ENCODE measurements around the gene BANP. TPM values are rescaled to one million over a fixed set of nuclear protein-coding genes. Genes with fewer than 3 reads are reported as not detected.
"Not testable (repeated sequence)": the region's sequence is repeated elsewhere in the genome, so short reads cannot be mapped to it uniquely, and the experiment has no call there.

Gene BANP
- total and polyA plus RNA-seq, 12 donors, result 6.1 to 20.4 (median 13.5) TPM

DNA sequence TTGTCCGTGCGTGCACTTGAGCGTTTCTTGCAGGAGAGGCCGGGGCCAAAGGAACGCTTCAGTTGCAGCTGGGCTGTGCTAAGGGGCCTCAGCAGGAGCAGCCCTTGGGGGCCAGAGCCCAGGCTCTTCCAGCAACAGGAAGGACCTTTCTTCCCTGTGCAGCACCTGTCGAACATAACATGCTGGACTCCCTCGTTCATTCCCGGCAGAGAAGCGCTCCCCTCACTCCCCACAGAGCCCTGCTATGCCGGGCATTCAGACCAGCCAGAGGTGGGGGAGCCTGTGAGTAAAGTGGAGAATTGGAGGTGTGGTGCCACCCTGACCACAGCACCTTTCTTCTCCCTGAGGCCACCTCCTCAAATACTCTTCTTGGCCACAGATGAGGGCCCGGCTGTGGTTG lies 94.1 kb downstream of the BANP start:
- H3K9me3 ChIP-seq; H3K27ac ChIP-seq; ATAC-seq; H3K4me1 ChIP-seq; H3K27me3 ChIP-seq; DNase-seq; intact Hi-C loops (cut with DNase I); H3K4me3 ChIP-seq: not testable (repeated sequence)
- H3K36me3 ChIP-seq, result peaks cover 0 to 43% (median 0%) of the 10 kb centered on the region in 9 donors
- 89 to 96% methylated on average over 11 of the region's 11 CpGs for WGBS, 2 donors

DNA sequence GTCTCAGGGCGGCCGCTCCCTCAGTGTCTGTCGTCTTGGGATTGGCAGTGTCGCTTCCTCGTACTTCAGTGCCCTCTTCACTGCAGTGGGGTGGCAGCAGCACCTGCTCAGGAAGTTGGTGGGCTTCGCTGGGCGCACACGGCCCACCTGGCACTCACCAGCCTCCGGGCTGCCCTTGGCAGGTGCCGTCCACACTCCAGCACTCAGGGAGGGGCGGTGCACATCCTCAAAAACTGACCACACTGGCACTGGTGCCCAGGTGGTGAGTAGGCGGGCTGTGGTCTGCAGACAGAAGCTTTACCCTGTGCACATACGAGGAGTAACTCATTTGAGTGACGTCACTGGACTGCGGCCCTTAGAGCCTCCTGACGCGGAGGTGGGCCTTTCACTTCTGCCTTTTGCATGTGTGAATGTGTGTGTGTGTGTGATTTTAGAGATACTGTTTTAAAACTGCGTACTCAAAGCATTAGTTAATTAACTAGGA lies 94.6 kb downstream of the BANP start:
- TF ChIP-seq, protein P1, sequence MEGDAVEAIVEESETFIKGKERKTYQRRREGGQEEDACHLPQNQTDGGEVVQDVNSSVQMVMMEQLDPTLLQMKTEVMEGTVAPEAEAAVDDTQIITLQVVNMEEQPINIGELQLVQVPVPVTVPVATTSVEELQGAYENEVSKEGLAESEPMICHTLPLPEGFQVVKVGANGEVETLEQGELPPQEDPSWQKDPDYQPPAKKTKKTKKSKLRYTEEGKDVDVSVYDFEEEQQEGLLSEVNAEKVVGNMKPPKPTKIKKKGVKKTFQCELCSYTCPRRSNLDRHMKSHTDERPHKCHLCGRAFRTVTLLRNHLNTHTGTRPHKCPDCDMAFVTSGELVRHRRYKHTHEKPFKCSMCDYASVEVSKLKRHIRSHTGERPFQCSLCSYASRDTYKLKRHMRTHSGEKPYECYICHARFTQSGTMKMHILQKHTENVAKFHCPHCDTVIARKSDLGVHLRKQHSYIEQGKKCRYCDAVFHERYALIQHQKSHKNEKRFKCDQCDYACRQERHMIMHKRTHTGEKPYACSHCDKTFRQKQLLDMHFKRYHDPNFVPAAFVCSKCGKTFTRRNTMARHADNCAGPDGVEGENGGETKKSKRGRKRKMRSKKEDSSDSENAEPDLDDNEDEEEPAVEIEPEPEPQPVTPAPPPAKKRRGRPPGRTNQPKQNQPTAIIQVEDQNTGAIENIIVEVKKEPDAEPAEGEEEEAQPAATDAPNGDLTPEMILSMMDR (IDR thresholded peaks at IDR 0.05), result no peak
- 94 to 96% methylated on average over 18 of the region's 18 CpGs for WGBS, 2 donors
- no peak for DNase-seq
- intact Hi-C loops (cut with DNase I), result no loop called here
- peak in 1 of 8 donors; percentile 37 for ATAC-seq
- Histone ChIP-seq H3K4me1 (peaks cover 0 to 4% (median 0%) of the 10 kb centered on the region in 9 donors), H3K27me3 (no peaks in the 10 kb centered on the region), H3K27ac (no peak overlapping the region), H3K9me3 (no peaks in the 10 kb centered on the region), H3K36me3 (peaks cover 0 to 48% (median 0%) of the 10 kb centered on the region in 9 donors), H3K4me3 (no peak overlapping the region)

DNA sequence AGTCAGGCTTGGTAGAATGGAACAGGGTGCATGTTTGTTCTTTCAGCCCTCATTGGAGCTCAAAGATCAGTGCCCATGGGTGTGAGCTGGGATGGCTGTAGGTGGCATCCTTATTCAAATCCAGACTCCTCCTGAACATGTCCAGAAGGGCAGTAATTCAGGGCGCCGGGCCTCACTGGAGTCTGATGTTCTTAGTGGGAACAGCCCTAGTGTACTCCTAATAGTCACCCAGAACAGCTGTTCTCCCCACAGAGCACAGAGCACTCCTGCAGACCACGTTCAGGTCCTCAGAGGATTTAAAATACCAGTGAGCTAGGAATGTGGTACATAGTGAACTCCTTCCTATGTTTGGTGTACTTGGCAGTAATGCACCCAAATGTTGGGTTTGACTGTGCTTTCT lies 96.2 kb downstream of the BANP start:
- DNase-seq (no peak), ATAC-seq (no peak)
- Histone ChIP-seq H3K27me3 (no peaks in the 10 kb centered on the region), H3K36me3 (peaks cover 0 to 64% (median 5%) of the 10 kb centered on the region in 9 donors), H3K4me3 (no peak overlapping the region), H3K4me1 (peaks cover 0 to 4% (median 0%) of the 10 kb centered on the region in 9 donors), H3K9me3 (no peaks in the 10 kb centered on the region), H3K27ac (no peak overlapping the region)
- intact Hi-C loops (cut with DNase I), result no loop called here
- TF ChIP-seq, protein P1 (IDR thresholded peaks at IDR 0.05), result no peak
- WGBS, 2 donors, result 84 to 92% methylated on average over 3 of the region's 3 CpGs

DNA sequence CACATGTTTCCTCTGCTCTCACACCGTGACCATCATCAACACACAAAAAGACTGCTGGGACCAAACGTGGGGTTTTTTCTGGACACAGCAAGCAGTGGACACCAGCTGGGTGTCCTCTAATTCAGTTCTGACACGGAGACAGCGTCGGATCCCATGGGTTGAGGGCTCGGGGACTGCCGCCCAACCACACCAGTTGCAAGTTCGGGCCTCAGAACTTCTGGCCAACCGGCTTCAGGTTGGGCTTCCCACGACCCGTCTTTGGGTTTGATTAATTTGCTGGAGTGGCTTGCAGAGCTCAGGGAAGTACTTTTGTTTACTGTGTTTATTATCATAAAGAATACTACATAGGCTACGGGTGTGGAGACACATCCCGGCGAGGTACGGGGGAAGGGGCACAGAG lies 97.8 kb downstream of the BANP start:
- H3K27me3 ChIP-seq, result no peaks in the 10 kb centered on the region
- WGBS, 2 donors, result 81 to 82% methylated on average over 15 of the region's 15 CpGs
- DNase-seq (no peak), ATAC-seq (no peak)
- no peak overlapping the region for H3K4me3 ChIP-seq
- no peak overlapping the region for H3K27ac ChIP-seq
- intact Hi-C loops (cut with DNase I), result no loop called here
- H3K36me3 ChIP-seq, result peaks cover 0 to 63% (median 9%) of the 10 kb centered on the region in 9 donors
- TF ChIP-seq, protein P1 (IDR thresholded peaks at IDR 0.05), result no peak
- peaks cover 0 to 4% (median 0%) of the 10 kb centered on the region in 9 donors for H3K4me1 ChIP-seq
- H3K9me3 ChIP-seq, result no peaks in the 10 kb centered on the region
